ENCODE measurements around the gene JMJD6.
"Not testable (repeated sequence)": the region's sequence is repeated elsewhere in the genome, so short reads cannot be mapped to it uniquely, and the experiment has no call there.

JMJD6 gene
- total RNA-seq: 105 to 200 (median 178) reads per million in 4 donors

DNA sequence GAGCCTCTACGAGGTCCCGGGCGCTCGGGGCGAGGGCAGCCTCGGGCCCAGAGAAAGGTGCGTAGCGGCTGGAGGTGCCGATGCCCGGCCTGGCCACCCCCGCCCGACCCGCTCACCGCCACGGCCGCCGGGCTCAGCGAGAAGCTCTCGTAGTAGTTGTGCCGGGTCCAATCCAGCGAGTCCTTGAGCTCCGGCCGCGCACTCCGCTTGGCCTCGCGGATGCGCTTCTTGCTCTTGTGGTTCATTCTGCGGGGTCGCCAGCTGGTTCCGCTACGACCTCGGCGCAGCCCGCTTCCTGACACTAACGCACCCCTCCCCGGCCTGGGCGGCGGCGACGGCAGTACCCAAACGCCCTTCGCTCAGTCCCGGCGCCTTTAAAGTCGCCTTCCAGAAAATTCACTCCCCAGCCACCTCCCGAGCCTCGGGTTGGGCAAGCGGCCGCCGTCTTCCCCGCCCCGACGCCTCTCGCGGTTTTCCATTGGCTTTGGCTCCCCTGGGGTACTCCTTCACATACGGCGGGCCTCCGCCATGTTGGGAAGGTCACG lies at the start of gene JMJD6:
JMJD6 (minus strand) TSS at position 376 of the 545 bp plus-strand sequence; CDS start at position 245, 131 bp downstream.
- peak in 2 of 5 donors; percentile 93 to 98 for DNase-seq

DNA sequence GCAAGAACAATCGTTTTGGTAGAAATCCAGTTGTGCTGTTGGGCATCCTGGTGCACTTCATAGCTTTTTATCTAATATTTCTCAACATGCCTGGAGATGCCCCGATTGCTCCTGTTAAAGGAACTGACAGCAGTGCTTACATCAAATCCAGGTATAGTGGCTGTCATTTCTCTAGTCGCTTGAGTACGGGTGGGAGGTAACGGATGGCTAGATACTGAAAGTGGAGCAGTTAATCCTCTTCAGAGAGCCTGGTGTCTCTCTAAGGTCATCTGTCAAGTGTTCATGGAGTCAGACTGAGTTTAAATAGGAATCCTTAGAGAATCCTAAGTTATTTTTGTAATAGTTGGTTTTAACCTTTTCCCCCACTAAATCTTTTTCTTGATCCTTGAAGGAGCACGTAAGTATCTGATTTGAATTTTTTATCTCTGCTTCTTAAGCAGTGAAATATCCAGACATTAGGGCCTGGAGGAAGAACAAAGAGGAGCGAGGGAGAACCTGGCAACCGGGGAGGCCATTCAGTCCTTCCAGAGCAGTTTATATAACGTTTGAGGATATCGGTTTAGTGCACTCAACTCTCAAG lies 48.7 kb upstream of the JMJD6 start:
- DNase-seq: no peak

DNA sequence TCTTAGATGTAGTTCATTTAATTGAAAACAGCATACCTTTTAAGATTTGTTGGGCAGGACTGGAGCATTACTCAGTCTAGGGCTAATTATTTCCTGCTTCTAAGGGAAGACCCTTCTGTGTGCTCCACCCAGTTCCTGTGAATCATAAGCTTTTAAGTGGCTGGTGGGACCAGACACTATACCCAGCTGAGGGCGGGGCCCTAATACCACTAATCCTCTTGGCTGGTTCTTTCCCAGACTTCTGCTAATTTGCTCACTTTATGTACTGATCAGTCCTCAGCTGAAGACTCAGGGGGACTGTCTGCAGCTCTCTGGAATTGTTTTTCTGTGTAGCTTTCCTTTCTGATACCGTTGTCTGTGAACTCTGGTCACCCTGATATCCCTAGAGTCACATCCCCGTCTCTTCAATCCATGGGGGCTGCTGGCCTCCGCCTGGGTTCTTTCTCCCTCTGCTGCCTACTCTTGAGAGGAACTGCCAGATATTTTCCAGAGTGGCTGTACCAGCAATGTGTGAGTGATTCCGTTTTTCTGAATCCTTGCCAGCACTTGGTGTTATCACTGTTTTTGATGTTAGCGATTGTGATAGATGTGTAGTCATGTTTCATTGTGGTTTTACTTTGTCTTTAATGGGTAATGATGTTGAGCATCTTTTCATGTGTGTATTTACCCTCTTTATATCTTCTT lies 46.6 kb upstream of the JMJD6 start:
- peak; percentile 10 to 49 (median 46) for DNase-seq

GRCh38 chr17:76758570-76758969 lies 32.2 kb upstream of the JMJD6 start:
- no peak for DNase-seq

DNA sequence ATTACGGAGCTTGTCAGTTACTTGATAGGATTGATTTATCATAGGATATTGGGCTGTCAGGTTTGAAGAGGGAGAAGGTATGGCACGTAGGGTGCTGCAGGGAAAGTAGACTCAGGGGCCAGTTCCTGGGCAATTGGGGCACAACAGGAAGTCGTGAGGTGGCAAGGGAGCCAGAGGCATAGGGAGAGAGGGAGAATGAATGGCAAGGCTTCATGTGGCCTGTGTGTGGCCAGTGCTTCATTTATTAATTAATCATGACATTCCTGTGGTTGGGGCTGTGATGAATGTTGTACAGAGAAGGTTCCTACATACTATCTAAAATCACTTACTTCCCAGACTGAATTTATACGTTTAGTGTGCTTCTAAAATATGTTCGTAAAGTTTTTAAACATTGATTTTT lies 30.9 kb upstream of the JMJD6 start:
- DNase-seq: no peak

DNA sequence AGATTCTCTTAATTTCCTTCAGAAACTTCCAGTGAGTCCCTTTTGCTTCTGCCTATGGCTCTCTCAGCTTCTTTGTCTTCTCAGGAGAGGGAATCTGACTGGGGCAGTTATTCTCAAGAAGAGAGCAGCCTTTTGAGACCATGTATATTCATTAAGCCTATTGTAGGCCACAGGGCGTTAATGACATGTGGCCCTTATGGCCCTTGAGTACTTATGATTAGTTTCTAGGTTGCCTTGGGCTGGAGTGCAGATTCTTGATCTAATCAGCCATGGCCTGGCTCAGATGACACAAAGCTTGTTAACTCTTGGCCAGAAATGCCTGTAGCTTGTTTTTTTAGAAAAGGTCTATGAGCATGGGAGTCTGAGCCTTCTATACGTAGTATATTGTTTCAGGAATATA lies 28.9 kb upstream of the JMJD6 start:
- no peak for DNase-seq

DNA sequence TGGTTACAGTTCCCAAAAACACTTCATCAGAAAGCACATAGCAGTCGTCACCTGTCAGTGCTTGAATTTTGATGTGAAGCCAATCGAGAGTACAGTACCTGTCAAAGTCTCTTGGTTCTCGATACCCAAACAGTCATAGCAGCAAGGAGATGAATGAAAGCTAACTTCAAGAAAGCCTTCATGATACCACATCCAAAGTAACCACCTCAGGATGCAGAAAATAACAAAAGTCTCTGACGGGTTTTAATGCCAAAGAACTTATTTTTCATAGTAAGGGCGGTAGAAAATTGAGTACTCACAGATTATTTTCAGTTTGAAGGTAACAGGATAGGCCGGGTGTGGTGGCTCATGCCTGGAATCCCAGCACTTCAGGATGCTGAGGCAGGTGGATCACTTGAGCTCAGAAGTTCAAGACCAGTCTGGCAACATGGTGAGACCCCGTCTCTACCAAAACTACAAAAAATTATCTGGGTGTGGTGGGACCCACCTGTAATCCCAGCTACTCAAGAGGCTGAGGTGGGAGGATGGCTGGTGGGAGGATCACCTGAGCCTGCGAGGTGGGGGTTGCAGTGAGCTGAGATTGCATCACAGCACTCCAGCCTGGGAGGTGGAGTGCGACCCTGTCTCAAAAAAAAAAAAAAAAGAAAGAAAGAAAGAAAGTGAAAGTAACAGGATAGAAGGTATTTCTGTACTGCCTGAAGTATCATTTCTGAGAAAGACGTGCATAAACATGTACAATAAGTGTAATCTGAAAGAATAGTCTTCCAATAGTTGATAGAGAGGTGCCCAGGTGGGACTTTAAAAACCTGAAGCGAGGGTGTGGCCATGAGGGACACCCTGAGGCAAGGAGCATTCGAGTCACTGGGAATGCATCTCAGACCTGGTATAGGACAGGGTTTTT lies 26.9 kb upstream of the JMJD6 start:
- DNase-seq: peak in 2 of 5 donors; percentile 12 to 49

GRCh38 chr17:76752006-76752405 lies 25.6 kb upstream of the JMJD6 start:
- DNase-seq: peak in 1 of 5 donors; percentile 54

DNA sequence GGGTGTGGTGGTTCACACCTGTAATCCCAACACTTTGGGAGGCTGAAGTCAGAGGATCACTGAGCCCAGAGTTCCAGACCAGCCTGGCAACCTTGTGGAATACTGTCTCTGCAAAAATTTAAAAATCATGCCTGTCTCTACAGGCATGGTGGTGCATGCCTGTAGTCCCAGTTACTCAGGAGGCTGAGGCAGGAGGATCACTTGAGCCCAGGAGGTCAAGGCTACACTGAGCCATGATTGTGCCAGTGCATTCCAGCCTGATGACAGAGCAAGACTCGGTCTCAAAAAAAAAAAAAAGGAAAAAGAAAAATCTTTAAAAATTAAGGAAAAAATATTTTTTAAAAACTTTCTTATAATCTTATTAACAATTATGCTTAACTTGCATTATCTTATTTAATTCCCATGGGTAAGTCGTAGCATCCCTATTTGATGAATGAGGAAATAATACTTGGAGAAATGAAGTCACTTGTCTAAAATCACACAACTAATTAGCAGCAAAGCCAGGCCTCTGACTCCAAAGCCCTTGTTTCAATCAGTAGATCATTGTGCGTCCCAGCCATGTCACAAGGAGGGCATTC lies 25.1 kb upstream of the JMJD6 start:
- no peak for DNase-seq

- DNase-seq: no peak
Measured at GRCh38 chr17:76748657-76749056, 22.3 kb upstream of the JMJD6 start.

- DNase-seq: no peak
Measured at GRCh38 chr17:76747716-76748363, 21.4 kb upstream of the JMJD6 start.

DNA sequence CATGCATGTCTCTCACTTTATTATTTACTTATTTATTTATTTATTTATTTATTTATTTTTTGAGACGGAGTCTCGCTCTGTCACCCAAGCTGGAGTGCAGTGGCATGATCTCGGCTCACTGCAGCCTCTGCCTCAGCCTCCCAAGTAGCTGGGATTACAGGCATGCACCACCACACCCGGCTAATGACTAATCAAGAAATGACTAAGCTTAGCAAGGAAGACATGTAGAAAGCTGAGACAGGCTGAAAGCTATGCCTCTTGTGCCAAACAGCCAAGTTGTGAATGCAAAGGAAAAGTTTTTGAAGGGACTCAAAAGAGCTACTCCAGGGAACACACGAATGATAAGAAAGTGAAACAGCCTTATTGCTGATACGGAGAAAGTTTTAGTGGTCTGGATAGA lies 19.4 kb upstream of the JMJD6 start:
- DNase-seq: not testable (repeated sequence)

DNA sequence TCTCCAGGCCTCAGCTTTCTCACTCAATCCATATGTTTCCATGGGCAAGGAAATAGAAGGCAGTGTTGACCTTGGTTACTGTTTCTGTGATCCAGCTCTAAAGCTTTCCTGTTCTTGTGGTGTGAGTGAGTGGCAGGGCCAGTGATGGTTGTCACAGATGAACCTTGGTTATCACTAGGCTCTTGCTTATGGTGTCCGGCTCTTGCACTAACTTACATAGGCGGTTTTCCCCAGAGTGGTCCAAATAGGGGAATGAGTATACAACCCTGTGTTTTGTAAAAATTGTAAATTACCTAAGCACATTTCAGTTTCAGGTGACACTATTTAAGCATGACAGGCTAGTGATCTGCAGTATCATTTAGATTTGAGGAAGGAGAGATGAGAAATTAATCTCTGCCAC lies 18.3 kb upstream of the JMJD6 start:
- no peak for DNase-seq

DNA sequence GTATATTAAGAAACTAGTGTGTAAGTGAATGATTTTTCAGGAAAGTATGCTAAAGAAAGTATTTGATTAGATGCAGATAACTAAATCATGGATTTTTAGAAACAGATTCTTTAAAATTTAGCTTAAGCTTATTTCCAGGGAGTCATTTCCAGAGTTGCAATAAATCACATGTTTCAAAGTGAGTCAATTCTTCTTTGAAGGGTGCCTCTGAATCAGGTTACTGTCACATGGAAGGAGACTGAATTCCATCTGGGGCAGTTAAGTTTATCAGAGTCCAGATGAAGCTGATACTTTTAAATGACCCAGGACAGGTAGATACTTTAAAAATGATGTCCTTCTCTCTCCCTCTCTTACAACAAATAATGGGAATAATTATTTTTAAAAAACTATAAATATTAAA lies 16.6 kb upstream of the JMJD6 start:
- DNase-seq: no peak

DNA sequence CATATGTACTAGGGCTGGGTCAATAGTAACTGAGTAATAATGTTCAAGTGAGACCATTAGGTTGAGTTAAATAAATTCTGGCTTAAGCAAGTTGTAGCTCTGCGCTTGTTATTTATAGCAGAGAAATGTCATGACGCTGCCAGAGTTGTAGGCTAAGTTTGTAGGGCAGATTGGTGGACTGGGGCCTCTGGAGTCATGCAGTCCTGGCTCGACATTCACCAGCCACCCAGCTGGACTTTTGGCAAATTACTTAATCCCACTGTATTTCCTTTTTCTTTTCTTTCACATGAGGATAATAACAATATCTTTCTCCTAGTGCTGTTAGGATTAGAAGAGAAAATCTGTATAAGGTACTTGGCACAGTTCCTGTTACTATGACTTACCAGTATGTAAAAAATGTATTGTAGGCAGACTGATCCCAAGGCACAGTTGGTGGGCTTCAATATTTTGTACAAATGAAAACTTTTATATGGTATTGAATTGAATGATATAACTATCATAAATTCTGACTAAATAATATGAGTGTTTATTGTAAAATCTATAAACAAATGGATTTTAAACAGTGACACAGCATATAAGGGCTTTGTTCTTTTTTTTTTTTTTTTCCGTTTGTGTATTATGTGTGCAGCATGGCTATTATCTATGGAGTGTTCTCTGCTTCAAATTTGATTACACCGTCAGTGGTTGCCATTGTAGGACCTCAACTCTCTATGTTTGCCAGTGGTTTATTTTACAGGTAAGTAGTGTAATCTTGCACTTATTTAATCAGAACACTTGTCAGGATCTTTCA lies 14.1 kb upstream of the JMJD6 start:
- DNase-seq: no peak

DNA sequence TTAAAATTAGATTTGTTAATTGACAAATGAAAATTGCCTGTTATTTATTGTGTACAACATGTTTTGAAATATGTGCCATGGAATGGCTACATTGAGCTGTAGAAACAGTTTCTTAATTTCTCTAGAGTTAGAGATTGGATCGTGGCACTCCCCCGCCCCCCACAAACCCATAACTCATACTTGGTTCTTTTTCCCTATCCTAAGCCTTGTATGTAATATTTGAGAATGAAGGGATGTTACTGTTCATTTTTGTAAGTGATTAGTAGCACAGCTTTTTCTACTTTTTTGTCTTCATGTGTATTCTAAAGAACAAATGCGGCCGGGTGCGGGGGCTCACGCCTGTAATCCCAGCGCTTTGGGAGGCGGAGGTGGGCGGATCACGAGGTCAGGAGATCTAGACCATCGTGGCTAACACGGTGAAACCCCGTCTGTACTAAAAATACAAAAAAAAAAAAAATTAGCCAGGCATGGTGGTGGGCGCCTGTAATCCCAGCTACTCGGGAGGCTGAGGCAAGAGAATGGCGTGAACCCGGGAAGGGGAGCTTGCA lies 13.2 kb upstream of the JMJD6 start:
- DNase-seq: not testable (repeated sequence)

GRCh38 chr17:76738468-76738850 lies 12.1 kb upstream of the JMJD6 start:
- no peak for DNase-seq

DNA sequence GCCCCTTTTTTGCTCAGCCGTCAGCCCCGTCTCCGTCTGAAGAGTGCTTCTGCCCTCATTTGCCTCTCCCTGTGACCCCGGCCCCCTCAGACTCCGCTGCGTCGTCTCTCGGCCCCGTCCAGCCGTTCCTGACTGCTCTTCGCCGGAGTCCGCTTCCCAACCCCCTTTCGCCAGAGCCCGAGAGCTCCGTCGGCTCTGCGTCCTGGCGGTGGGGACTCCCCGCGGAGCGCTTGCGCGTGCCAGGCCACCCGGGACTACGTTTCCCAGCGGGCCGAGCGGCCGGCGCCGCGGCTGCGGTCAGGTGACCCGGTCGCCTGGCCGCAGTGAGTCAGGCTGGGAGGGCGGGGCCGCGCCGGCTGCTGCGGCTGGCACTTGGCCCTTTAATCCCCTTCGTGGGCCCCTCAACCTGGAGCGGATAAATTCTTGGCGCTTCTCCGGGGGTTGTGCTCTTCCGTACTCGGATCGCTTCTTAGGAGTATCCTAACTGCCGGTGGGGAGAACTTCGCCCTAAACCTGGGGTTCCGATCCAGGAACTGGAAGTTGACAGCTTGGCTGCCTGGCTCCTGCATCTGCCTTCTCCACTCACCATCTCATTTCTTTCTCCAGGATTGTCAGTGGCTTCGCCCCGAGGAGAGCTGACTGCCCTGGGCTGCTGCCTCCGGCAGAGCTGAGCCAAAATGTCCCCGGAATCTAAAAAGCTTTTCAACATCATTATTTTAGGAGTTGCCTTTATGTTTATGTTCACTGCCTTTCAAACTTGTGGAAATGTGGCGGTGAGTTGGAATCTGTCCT lies 11.5 kb upstream of the JMJD6 start, which contains the start of gene MFSD11:
MFSD11 (plus strand) TSS at position 444 of the 792 bp plus-strand sequence; CDS start at position 678, 234 bp downstream.
- peak; percentile 86 to 97 (median 89) for DNase-seq

- peak; percentile 97 to 99 (median 98) for DNase-seq
Measured at GRCh38 chr17:76737082-76737675, 10.8 kb upstream of the JMJD6 start, which contains the start of gene SRSF2. TSS of gene SRSF2 (minus strand) at chr17:76737331. CDS start at chr17:76737160, 171 bp downstream.

All from T-helper 1 cell (primary cell).